SK-N-DZ (cell line): ENCODE results near the gene STAT2.
A peak's percentile ranks its signal among the peaks of the same experiment; 100 is the strongest.
"Not testable (repeated sequence)": the region's sequence is repeated elsewhere in the genome, so short reads cannot be mapped to it uniquely, and the experiment has no call there.

Experiments
- DNase-seq: peaks from one replicate; pipeline ENCODE4 v3.0.0-alpha.2; 2015; ENCODE audit warnings: low spot score

The STAT2 gene

DNA sequence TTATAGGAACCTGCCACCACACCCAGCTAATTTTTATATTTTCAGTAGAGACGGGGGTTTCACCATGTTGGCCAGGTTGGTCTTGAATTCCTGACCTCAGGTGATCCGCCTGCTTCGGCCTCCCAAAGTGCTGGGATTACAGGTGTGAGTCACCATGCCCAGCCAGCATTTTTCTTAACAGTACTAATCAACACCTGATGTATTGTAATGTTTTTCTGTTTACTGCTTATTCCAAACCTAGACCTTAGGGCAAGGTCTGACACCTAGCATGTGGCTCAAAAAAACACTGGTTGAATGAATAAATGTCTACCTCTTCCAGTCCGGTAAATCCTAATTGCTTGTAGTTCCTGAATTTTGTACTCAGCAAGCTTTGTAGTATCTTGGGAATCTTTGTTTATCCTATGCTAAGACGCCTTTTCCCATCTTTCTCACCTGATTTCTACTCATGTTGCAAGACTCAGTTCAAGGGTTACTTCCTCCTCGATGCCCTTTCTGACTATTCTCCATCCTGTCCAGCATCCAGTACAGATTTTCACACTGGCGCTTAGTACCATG, 28.9 kb downstream of the STAT2 start:
- no peak for DNase-seq

- DNase-seq = no peak
These were observed 33.4 kb downstream of the STAT2 start for GRCh38 chr12:56326533-56326932.

DNA sequence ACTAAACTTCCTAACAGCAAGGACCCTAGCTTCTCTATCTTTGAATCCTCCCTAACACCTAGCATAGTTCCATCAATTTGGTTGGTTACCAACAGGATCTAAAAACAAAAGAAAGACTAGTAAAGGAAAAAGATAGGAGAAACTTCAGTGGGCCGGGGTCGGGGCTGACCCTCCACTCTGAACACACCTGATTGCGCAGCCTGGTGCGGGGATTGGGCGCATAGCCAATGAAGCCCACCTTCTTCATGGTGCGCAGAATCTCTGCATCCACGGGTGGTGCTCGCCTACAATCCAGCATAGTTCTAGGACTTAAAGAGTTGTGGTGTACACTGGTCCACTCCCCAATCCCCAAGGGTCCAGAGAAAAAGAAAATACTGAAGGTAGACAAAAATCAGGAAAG, 33.8 kb downstream of the STAT2 start:
- DNase-seq = no peak

- no peak for DNase-seq
These were observed 35.7 kb downstream of the STAT2 start for GRCh38 chr12:56324206-56324605.

DNA sequence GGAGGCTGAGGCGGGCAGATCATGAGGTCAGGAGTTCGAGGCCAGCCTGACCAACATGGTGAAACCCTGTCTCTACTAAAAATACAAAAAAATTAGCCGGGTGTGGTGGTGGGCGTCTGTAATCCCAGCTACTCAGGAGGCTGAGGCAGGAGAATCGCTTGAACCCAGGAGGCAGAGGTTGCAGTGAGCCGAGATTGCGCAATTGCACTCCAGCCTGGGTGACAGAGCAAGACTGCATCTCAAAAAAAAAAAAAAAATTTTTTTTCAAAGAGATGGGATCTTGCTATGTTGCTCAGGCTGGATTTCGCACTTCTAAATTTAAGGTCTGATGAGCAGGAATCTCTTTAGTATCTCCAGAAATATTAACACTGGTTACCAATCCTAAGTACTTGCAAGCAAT, 38.3 kb downstream of the STAT2 start:
- not testable (repeated sequence) for DNase-seq

DNA sequence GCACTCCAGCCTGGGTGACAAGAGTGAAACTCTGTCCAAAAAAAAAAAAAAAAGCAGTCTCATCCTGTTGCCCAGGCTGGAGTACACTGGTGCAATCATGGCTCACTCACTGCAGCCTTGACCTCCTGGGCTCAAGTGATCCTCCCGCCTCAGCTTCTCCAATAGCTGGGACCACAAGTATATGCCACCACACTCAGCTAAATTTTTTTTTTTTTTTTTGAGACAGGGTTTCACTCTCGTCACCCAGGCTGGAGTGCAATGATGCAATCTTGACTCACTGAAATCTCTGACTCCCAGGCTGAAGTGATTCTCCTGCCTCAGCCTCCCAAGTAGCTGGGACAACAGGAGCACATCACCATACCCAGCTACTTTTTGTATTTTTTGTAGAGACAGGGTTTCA, 38.9 kb downstream of the STAT2 start:
- no peak for DNase-seq

GRCh38 chr12:56317675-56318074, 42.2 kb downstream of the STAT2 start:
- no peak for DNase-seq

DNA sequence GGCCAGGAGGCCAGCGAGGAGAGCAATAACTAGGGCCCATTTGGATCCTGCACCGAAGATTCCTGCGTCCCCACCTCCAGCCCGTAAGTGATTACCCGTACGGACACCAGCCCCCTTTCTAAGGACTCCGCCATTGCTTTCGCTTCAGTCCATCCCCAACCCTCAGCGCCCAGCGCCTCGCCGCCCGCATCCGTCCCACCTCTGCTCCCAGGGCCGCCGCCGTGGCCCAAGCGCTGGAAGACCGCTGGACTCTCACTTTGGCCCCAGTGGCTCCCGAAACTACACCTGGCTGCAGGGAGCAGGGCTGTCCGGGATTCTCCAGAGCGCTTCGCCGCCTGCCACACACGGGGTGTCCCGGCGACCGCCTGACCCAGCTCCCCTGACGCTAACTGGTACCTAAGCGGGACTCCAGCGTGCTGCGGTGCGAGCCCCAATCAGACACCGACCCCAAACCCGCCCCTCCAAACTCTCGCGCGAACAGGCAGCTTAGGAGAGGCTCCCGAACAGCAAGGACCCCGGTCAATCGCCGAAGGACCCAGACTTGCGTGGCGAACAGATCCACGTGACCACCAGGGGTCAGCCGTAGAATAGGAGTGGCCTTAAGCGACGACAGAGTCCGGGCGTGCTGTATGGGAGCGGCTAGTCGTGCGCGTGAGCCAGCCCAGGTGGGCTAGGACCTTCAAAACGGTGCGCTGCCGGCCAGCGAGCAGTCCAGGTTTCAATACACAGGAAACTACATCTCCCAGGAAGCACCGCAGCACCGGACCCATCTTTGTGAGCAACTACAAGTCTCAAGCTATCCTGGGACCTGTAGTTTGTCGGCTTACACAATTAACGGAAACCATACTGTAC, 44.1 kb downstream of the STAT2 start, which contains the start of gene CNPY2:
Gene CNPY2, minus strand, starts transcription at position 367 of the 852 bp plus-strand sequence. CDS start 771 bp downstream, outside the sequence.
- peak; percentile 98 for DNase-seq

DNA sequence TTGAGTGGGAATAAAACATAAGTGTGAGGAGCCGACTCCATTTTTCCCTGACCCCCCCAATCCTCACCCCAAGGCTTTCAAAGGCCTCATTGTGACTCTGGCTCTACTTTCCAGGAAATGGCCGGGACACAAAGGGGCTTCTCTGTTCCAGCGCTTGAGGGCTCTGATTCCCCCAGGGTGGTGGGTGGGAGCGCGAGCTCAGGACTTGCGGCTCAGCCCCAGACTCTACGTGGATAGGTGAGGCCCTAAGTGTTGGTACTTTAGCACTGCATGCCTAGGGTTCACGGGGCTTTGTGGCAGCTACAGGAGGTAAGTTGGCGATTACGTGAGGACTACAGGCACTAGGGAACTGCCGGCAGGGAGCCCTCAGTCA, 44.7 kb downstream of the STAT2 start:
- no peak for DNase-seq

DNA sequence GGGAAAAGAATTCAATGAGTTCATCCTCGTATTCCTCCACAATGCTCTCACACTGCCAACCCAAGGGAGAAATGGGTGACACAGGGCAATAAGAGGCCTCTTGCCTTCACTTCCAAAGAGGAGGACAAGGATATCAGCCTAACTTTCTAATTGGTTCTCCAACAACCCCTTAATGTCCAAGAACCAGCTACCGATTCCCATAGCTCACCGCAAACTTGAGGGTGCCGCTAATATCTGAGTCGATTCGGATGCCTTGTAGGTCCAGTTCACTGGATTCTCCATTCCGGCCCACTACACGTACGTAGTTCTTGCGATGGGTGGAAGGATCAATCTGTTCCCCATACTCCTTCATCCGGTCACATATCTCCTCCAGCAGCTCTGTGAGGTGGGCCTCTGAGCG, 48.9 kb downstream of the STAT2 start:
- DNase-seq = no peak

- no peak for DNase-seq
These were observed 51.2 kb downstream of the STAT2 start for GRCh38 chr12:56308714-56309113.

- no peak for DNase-seq
These were observed 52.5 kb downstream of the STAT2 start for GRCh38 chr12:56307221-56307965.

GRCh38 chr12:56304872-56305590, 54.9 kb downstream of the STAT2 start:
- DNase-seq = no peak

DNA sequence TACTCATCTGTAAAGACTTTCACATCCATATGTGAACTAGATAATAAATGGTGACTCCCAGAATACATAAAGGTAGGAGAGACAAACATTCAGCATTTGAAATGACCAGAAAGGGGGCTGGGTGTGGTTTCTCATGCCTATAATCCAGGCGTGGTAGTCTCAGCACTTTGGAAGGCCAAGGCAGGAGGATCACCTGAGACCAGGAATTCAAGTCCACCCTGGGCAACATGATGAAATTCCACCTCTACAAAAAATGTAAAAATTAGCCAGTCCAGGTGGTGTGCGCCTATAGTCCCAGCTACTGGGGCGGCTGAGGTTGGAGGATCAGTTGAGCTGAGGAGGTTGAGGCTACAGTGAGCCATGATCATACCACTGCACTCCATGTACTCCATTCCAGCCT, 55.6 kb downstream of the STAT2 start:
- no peak for DNase-seq

DNA sequence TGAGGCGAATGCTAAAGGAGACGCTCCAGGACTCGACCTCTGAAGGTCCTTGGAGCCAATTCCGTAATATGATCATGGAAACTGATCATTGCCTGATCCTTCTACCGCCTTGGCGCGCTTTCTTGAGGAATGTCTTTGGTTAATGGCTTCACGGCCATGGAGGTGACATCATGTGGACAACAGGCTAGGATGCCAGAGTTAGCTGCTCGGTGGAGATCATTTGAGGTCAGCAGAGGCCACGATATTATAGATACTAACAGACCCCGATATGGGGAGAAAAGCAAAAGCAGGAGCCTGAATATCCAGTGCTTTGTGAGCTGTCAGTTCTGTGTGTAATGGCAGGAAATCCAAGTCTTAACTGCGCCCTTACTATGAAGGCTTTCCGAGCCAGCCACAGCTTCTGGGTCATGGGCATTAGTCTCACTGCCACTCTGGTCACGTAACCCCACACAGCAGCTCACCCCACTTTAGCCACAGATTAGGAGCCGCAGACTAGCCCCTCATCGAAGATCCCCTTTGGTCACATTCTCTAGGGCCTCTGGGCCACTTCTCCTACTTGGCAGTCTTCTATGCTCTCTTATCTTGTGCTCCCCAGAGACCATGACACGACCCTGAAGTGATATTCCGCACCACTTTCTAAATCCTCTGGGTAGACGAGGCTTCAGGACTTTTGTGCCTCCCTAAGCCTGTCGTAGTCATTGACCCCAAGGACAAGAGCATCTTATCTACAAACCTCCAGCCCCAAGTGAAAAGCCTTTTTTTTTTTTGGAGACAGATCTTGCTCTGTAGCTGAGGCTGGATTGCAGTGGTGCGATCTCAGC, 59.1 kb downstream of the STAT2 start:
- no peak for DNase-seq

DNA sequence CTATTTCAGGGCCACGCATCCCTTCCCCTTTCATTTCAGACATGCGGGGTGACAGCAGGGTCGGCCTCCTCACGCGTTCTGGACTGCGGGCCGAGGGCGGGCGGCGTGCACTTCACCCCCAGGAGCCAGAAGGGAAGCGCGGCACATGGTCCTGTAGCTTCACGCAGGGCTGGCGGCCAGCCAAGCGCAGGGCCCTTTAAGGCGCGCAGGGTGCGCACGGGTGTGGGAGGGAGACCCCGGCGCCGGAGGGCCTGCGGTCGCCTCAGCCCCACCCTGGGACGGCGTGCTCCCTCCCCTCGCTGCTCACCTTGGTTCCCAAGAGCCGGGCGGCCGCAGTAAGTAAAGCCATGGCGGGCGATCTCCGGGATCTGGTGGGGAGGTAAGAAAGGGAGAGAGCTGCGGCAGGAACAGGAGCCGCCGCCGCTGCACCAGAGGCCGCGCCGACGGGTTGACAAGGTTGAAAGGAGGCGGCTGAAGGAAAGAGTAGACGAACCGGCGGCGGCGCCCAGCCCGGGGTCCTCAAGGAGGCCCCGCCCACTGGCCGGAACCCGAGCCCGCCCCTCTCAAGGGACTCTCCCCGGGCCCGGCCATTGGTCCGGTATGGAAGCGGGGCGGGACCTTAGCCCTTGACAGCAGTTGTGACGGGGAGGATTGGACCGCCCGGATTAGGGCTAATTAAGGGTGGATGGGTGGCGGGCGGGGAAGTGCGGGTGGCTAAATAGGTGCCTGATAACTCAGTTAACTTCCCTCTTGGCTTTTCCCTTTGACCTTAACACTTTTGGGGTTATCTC, 59.9 kb downstream of the STAT2 start, which contains the start of gene CS:
Gene CS, minus strand, starts transcription at position 478 of the 791 bp plus-strand sequence. Its CDS starts 129 bp downstream, at position 349.
- peak; percentile 99 for DNase-seq

GRCh38 chr12:56299308-56299852, 60.5 kb downstream of the STAT2 start:
- DNase-seq = no peak

DNA sequence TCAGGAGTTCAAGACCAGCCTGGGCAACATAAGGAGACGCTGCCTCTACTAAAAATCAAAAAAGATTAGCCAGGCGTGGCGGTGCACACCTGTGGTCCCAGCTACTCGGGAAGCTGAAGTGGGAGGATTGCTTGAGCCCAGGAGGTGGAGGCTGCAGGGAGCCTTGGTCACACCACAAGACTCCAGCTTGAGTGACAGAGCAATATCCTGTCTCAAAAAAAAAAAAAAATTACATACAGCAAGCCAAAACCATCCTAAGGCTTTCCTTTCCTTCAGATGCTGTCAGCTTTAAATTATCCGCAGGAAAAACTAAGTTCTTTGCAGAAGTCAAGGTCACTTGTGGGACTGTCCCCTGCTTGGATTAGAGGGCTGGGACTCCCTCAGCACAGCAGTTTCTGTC, 61.1 kb downstream of the STAT2 start:
- DNase-seq = no peak

DNA sequence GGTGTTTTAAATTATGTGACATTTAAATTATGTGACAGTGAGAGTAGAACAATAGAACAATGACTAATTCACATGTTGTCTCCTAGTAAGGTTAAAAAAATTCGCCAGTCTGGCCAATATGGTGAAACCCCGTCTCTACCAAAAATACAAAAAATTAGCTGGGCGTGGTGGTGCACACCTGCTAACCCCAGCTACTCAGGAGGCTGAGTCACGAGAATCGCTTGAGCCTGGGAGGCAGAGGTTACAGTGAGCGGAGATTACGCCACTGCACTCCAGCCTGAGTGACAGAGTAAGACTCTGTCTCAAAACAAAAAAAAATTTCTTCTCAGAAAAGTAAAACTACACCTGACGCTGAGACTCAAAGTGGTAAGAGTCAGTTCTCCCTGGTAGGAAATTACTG, 62.5 kb downstream of the STAT2 start:
- no peak for DNase-seq

GRCh38 chr12:56296295-56296694, 63.6 kb downstream of the STAT2 start:
- DNase-seq = no peak
